ENCODE measurements around the gene WASF3. TPM values are rescaled to one million over a fixed set of nuclear protein-coding genes. Genes with fewer than 3 reads are reported as not detected.

The WASF3 gene
- total and polyA plus RNA-seq, 10 of the 15 experiments (the other 5 are each of a cell fraction or from before 2014, with no cell fraction given): under 0.01 to 0.10 (median 0.01) TPM; not detected in 7

- POLR2A ChIA-PET: no interaction called here
- BruUV-seq (replicated peaks): no TSS peak
Observed at GRCh38 chr13:26600343-26600742, 42.9 kb downstream of the WASF3 start.

More at GRCh38 chr13:26600343-26600742, 42.9 kb downstream of the WASF3 start:
- ChIA-PET RAD21 (ENCODE audit: unreplicated experiment) (no interaction called here), SMC1A (ENCODE audit: uncharacterized antibody, unreplicated experiment) (interaction anchor here (0.5 kb wide), 1 partner anchor 28 kb away, joined by 4 read pairs; no protein-coding TSS in a partner anchor), CTCF (no interaction called here)
- no peak overlapping the region for H3K27ac ChIP-seq (ENCODE audit: control insufficient read depth, insufficient read depth)
- DNase-seq (ENCODE audit: low read depth, low spot score) (no peak), FAIRE-seq (no peak), ATAC-seq (no peak)
- WGBS (ENCODE audit: insufficient coverage, insufficient replicate concordance, low lambda C conversion rate, missing lambda C conversion rate): 0% methylated on average over 1 of the region's 1 CpG
- in situ Hi-C loops (cut with MboI): no loop called here
- no peaks in the 10 kb centered on the region for H3K36me3 ChIP-seq (ENCODE audit: control insufficient read depth in 2 of 2, insufficient read depth in 2 of 2, low read length in 1 of 2)
- intact Hi-C loops (cut with micrococcal nuclease; ENCODE audit: unreplicated experiment): loop anchor here (10.0 kb wide), 1 partner anchor 416 kb away; no protein-coding TSS in a partner anchor
- H2AFZ ChIP-seq (ENCODE audit: control insufficient read depth, low read depth, low read length): no peak overlapping the region
- H3K9me3 ChIP-seq (replicated peaks; ENCODE audit: control insufficient read depth, insufficient read depth, low read length): no peaks in the 10 kb centered on the region
- no peaks in the 10 kb centered on the region for H4K20me1 ChIP-seq (ENCODE audit: control insufficient read depth, insufficient read depth)
- no peaks in the 10 kb centered on the region for H3K4me1 ChIP-seq (ENCODE audit: control insufficient read depth, insufficient read depth, low read length)
- no peaks in the 10 kb centered on the region for H3K27me3 ChIP-seq (replicated peaks in 1 of 2; ENCODE audit: control insufficient read depth in 2 of 2, insufficient read depth in 2 of 2, low read length in 1 of 2)
- no peak overlapping the region for H3K4me2 ChIP-seq (ENCODE audit: control insufficient read depth, insufficient read depth)
- H3K4me3 ChIP-seq: no peak overlapping the region
- H3K79me2 ChIP-seq (ENCODE audit: control insufficient read depth, insufficient read depth, low read length): no peaks in the 10 kb centered on the region
- no peak overlapping the region for H3K9ac ChIP-seq (ENCODE audit: control insufficient read depth, insufficient read depth, low read length)
- TF ChIP-seq ZNF687 (IDR thresholded peaks at IDR 0.05): no peak
- no peak for TF ChIP-seq SREBF2 (IDR thresholded peaks at IDR 0.05; ENCODE audit: low read length)
- no peak for TF ChIP-seq NFIC (IDR thresholded peaks at IDR 0.05; ENCODE audit: low read depth, low read length)
- TF ChIP-seq NFXL1 (IDR thresholded peaks at IDR 0.05; ENCODE audit: borderline replicate concordance): no peak
- TF ChIP-seq, protein P1, sequence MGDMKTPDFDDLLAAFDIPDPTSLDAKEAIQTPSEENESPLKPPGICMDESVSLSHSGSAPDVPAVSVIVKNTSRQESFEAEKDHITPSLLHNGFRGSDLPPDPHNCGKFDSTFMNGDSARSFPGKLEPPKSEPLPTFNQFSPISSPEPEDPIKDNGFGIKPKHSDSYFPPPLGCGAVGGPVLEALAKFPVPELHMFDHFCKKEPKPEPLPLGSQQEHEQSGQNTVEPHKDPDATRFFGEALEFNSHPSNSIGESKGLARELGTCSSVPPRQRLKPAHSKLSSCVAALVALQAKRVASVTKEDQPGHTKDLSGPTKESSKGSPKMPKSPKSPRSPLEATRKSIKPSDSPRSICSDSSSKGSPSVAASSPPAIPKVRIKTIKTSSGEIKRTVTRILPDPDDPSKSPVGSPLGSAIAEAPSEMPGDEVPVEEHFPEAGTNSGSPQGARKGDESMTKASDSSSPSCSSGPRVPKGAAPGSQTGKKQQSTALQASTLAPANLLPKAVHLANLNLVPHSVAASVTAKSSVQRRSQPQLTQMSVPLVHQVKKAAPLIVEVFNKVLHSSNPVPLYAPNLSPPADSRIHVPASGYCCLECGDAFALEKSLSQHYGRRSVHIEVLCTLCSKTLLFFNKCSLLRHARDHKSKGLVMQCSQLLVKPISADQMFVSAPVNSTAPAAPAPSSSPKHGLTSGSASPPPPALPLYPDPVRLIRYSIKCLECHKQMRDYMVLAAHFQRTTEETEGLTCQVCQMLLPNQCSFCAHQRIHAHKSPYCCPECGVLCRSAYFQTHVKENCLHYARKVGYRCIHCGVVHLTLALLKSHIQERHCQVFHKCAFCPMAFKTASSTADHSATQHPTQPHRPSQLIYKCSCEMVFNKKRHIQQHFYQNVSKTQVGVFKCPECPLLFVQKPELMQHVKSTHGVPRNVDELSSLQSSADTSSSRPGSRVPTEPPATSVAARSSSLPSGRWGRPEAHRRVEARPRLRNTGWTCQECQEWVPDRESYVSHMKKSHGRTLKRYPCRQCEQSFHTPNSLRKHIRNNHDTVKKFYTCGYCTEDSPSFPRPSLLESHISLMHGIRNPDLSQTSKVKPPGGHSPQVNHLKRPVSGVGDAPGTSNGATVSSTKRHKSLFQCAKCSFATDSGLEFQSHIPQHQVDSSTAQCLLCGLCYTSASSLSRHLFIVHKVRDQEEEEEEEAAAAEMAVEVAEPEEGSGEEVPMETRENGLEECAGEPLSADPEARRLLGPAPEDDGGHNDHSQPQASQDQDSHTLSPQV (IDR thresholded peaks at IDR 0.05): no peak
- no peak for TF ChIP-seq CBFB (IDR thresholded peaks at IDR 0.05; ENCODE audit: low read depth)
- TF ChIP-seq IRF4 (IDR thresholded peaks at IDR 0.05; ENCODE audit: low read depth, low read length): no peak
- no peak for TF ChIP-seq NR2C1 (IDR thresholded peaks at IDR 0.05)
- TF ChIP-seq SMARCA5 (IDR thresholded peaks at IDR 0.05): no peak
